SK-N-SH (cell line): ENCODE data around the gene TSPYL2. TPM values are rescaled to one million over a fixed set of nuclear protein-coding genes. Genes with fewer than 3 reads are reported as not detected.

Source experiments
- CTCF ChIA-PET: fragments of 300-600, 350-600 bp; formaldehyde crosslinking; extraction: SDS; loops from one replicate; lab custom pipeline; 2021; lab: Yijun Ruan, JAX
- POLR2A ChIA-PET: fragments of 350-600 bp; sonication (Branson Sonifier 250); formaldehyde crosslinking; extraction: SDS; loops from one replicate; lab custom pipeline; 2020; ENCODE audit warnings: antibody characterized with exemption, inconsistent platforms; lab: Yijun Ruan, JAX
- DNase-seq: peaks from one replicate; pipeline ENCODE4 v3.0.0; 2012
- H2AFZ ChIP-seq: fragments of 200-600 bp; sonication (generic); 2 replicates; pipeline ENCODE4 v1.8.1; 2016; ENCODE audit warnings: antibody characterized with exemption, mild to moderate bottlenecking, low read depth
- H3F3A ChIP-seq: fragments of 200-600 bp; sonication (generic); replicated peaks from 2 replicates; pipeline ENCODE3; 2016; ENCODE audit warnings: antibody characterized with exemption, mild to moderate bottlenecking; ENCODE audit not compliant: insufficient read depth
- H3K27ac ChIP-seq, 2 experiments: fragments of 200-500 bp in 1 of 2; fragments of 200-600 bp in 1 of 2; sonication (Bioruptor generic) in 1 of 2; sonication (generic), shearing (Covaris generic) in 1 of 2; 2 replicates each; pipeline versions ENCODE4 v1.5.1 to v1.6.1; 2014 to 2016; ENCODE audit warnings: low read depth in 2 of 2, inconsistent platforms in 1 of 2, low read length in 1 of 2, mild to moderate bottlenecking in 1 of 2, mixed read lengths in 1 of 2
- H3K27me3 ChIP-seq: fragments of 200-600 bp; sonication (generic), shearing (Covaris generic); 2 replicates; pipeline ENCODE4 v1.6.1; 2016; ENCODE audit warnings: mixed run types; ENCODE audit not compliant: insufficient read depth
- H3K36me3 ChIP-seq, 2 experiments: fragments of 200-500 bp in 1 of 2; fragments of 200-600 bp in 1 of 2; sonication (Bioruptor generic) in 1 of 2; sonication (generic) in 1 of 2; replicated peaks in 1 of 2; 2 replicates each; pipeline versions ENCODE3 to v1.5.1; 2014 to 2016; ENCODE audit warnings: low read length in 1 of 2, mild to moderate bottlenecking in 1 of 2; ENCODE audit not compliant: insufficient read depth in 2 of 2, control insufficient read depth in 1 of 2
- H3K4me1 ChIP-seq, 2 experiments: fragments of 200-500 bp in 1 of 2; fragments of 200-600 bp in 1 of 2; sonication (Bioruptor generic) in 1 of 2; sonication (generic), shearing (Covaris generic) in 1 of 2; 2 replicates each; pipeline versions ENCODE4 v1.5.1 to v1.6.1; 2014 to 2016; ENCODE audit warnings: low read depth in 1 of 2, low read length in 1 of 2, mixed run types in 1 of 2; ENCODE audit not compliant: insufficient read depth in 2 of 2, control insufficient read depth in 1 of 2
- H3K4me2 ChIP-seq: fragments of 200-600 bp; sonication (generic), shearing (Covaris generic); 2 replicates; pipeline ENCODE4 v1.6.1; 2017; ENCODE audit warnings: mixed run types
- H3K4me3 ChIP-seq, 2 experiments: fragments of 200-500 bp in 1 of 2; fragments of 200-600 bp in 1 of 2; sonication (Bioruptor generic) in 1 of 2; sonication (generic), shearing (Covaris generic) in 1 of 2; 2 replicates each; pipeline versions ENCODE4 v1.5.1 to v1.8.1; 2014 to 2016; ENCODE audit warnings: low read depth in 2 of 2, inconsistent platforms in 1 of 2, low read length in 1 of 2, mild to moderate bottlenecking in 1 of 2, mixed read lengths in 1 of 2, moderate library complexity in 1 of 2
- H3K79me2 ChIP-seq: fragments of 200-600 bp; sonication (generic); 2 replicates; pipeline ENCODE4 v1.8.1; 2017; ENCODE audit warnings: mild to moderate bottlenecking; ENCODE audit not compliant: insufficient read depth
- H3K9ac ChIP-seq: fragments of 200-600 bp; sonication (generic); 2 replicates; pipeline ENCODE4 v1.6.1; 2017; ENCODE audit warnings: mixed run types
- H3K9me2 ChIP-seq: fragments of 200-600 bp; sonication (generic); 2 replicates; pipeline ENCODE4 v1.6.1; 2017; ENCODE audit warnings: mixed run types
- H3K9me3 ChIP-seq: fragments of 200-600 bp; sonication (generic); 2 replicates; pipeline ENCODE4 v1.6.1; 2017; ENCODE audit warnings: mixed run types, mild to moderate bottlenecking, moderate library complexity
- H4K20me1 ChIP-seq: fragments of 200-600 bp; sonication (generic); 2 replicates; pipeline ENCODE4 v1.6.1; 2017; ENCODE audit warnings: mild to moderate bottlenecking, mixed run types; ENCODE audit not compliant: insufficient read depth
- CHD2 ChIP-seq: fragments of 150-350 bp; IDR thresholded peaks from 2 replicates; pipeline ENCODE4 v1.6.1; 2018; ENCODE audit warnings: low read length; ENCODE audit not compliant: partially characterized antibody
- EP300 ChIP-seq, 2 experiments: IDR thresholded peaks; 2 replicates each; pipeline versions ENCODE4 v1.4.0 to v1.6.1; 2012; ENCODE audit warnings: borderline replicate concordance in 1 of 2, low read depth in 1 of 2, low read length in 1 of 2
- EZH2phosphoT487 ChIP-seq: fragments of 200-600 bp; sonication (generic); IDR thresholded peaks from 2 replicates; pipeline ENCODE4 v1.6.1; 2017; ENCODE audit warnings: low read depth, mixed run types, mild to moderate bottlenecking, antibody characterized with exemption, moderate library complexity, borderline replicate concordance
- MEF2A ChIP-seq: IDR thresholded peaks from 2 replicates; pipeline ENCODE4 v1.4.0; 2012; ENCODE audit warnings: low read depth, borderline replicate concordance
- MXI1 ChIP-seq: IDR thresholded peaks from 2 replicates; pipeline ENCODE4 v1.6.1; 2012; ENCODE audit warnings: mild to moderate bottlenecking, low read depth, low read length, improper control_type of control experiment
- PBX3 ChIP-seq: IDR thresholded peaks from 2 replicates; pipeline ENCODE4; 2012
- POLR2AphosphoS5 ChIP-seq: IDR thresholded peaks from 2 replicates; pipeline ENCODE4 v1.6.1; 2012; ENCODE audit warnings: low read depth, low read length
- RFX5 ChIP-seq: IDR thresholded peaks from 2 replicates; pipeline ENCODE4 v1.6.1; 2012; ENCODE audit warnings: mild to moderate bottlenecking, improper control_type of control experiment, low read length
- RXRA ChIP-seq: IDR thresholded peaks from 2 replicates; pipeline ENCODE4 v1.4.0; 2012; ENCODE audit warnings: low read depth, mild to moderate bottlenecking, borderline replicate concordance
- TAF1 ChIP-seq: IDR thresholded peaks from 2 replicates; pipeline ENCODE4 v1.6.1; 2012; ENCODE audit warnings: low read depth, mild to moderate bottlenecking, low read length, moderate library complexity, borderline replicate concordance
- TCF12 ChIP-seq: IDR thresholded peaks from 2 replicates; pipeline ENCODE4 v1.4.0; 2012
- whole genome bisulfite sequencing: methylation state at CpG from one replicate; pipeline ENCODE4 v1.1.6; 2017; ENCODE audit warnings: low lambda C conversion rate; 5-methylcytosine and 5-hydroxymethylcytosine counted together
- polyA plus RNA-seq, 3 experiments: library from polyadenylated mRNA; depleted of rRNA; stranded (reverse); fragments of >200 nt; gene quantifications; 2 replicates each; pipeline ENCODE4 v1.2.3, GENCODE V29; 2012
- TF ChIP-seq, protein P1 (sequence below): IDR thresholded peaks from 2 replicates; pipeline ENCODE4 v1.4.0; 2012; ENCODE audit warnings: low read depth
- TF ChIP-seq, protein P2 (sequence below): fragments of 150-350 bp; IDR thresholded peaks from 2 replicates; pipeline ENCODE4 v1.6.1; 2016; ENCODE audit warnings: mild to moderate bottlenecking, low read depth, low read length

Gene TSPYL2
- 26.4 and 32.4 TPM in 2 replicates for polyA plus RNA-seq (2012; rRNA removed)
- polyA plus RNA-seq (2012; cell fraction: cytosol; rRNA removed), result 12.5 and 13.3 TPM in 2 replicates
- polyA plus RNA-seq (2012; cell fraction: nucleus; rRNA removed), result 119 and 178 TPM in 2 replicates

DNA sequence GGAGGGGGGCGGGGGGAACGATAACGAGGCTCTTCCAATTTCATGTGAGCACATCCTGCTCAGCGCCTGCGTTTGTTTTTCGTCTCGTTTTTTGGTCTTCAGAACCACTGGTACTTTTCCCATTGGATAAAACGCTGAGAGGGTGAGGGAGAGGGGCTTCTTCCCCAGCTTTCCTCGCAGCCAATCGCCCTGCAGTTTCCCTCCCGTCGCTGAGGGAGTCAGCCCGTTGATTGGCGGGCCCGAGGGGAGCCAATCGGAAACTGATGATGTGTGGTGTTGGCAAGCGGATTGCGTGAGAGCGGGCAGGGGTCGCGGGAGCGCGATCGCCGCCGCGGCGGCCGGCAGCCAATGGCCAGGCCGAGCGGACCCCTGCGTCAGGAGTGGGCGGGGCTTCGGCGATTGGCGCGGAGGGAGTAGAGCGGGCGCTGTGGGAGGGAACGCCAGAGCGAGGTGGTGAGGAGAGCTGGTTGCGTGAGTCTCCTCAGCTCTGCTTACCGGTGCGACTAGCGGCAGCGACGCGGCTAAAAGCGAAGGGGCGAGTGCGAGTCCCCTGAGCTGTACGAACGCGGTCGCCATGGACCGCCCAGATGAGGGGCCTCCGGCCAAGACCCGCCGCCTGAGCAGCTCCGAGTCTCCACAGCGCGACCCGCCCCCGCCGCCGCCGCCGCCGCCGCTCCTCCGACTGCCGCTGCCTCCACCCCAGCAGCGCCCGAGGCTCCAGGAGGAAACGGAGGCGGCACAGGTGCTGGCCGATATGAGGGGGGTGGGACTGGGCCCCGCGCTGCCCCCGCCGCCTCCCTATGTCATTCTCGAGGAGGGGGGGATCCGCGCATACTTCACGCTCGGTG is at the start of gene TSPYL2:
Gene TSPYL2, plus strand, starts transcription at position 443 of the 848 bp plus-strand sequence. Its CDS starts 132 bp downstream, at position 575.
- H3K9ac ChIP-seq, result peak within 1 kb of the TSS; percentile 78
- peaks cover 8% of the 10 kb centered on the region; the same call in 1 of the 2 replicates for H3K79me2 ChIP-seq
- peaks cover 4 to 10% of the 10 kb centered on the region in 2 experiments for H3K36me3 ChIP-seq
- ChIA-PET CTCF (interaction anchor here (0.6 to 1.4 kb wide), 2 partner anchors 10 to 32 kb away, joined by 3 read pairs; no protein-coding TSS in a partner anchor), POLR2A (interaction anchor here (0.5 to 2.3 kb wide), 7 partner anchors 9 to 143 kb away, joined by 3 to 14 read pairs (median 5); partner anchors contain the start of genes GPR173, KANTR and KDM5C)
- TF ChIP-seq CHD2 (peak; percentile 37), MXI1 (peak; percentile 56; the same call in 1 of the 2 replicates), TCF12 (no peak), PBX3 (peak; percentile 71), MEF2A (no peak), POLR2AphosphoS5 (peak; percentile 96), TAF1 (peak; percentile 82; the same call in 1 of the 2 replicates), RFX5 (peak; percentile 99), EP300 (IDR thresholded peaks at IDR 0.05; ENCODE audit: borderline replicate concordance in 1 of 2, low read depth in 1 of 2, low read length in 1 of 2) (peak in 1 of 2 experiments; percentile 57; a peak in 1 of 4 replicates), RXRA (no peak), EZH2phosphoT487 (no peak)
- TF ChIP-seq, protein P1, sequence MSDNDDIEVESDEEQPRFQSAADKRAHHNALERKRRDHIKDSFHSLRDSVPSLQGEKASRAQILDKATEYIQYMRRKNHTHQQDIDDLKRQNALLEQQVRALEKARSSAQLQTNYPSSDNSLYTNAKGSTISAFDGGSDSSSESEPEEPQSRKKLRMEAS, result 0 out of 2 replicates have a peak, but pooled peaks have one; percentile 28
- TF ChIP-seq, protein P2, sequence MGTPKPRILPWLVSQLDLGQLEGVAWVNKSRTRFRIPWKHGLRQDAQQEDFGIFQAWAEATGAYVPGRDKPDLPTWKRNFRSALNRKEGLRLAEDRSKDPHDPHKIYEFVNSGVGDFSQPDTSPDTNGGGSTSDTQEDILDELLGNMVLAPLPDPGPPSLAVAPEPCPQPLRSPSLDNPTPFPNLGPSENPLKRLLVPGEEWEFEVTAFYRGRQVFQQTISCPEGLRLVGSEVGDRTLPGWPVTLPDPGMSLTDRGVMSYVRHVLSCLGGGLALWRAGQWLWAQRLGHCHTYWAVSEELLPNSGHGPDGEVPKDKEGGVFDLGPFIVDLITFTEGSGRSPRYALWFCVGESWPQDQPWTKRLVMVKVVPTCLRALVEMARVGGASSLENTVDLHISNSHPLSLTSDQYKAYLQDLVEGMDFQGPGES, result peak; percentile 28; the same call in 1 of the 2 replicates
- H3K4me1 ChIP-seq, result peaks cover 4 to 13% of the 10 kb centered on the region in 2 experiments; a peak in 2 of 4 replicates
- peak; percentile 92 for DNase-seq
- peaks cover 8% of the 10 kb centered on the region for H3F3A ChIP-seq
- H4K20me1 ChIP-seq, result peaks cover 9% of the 10 kb centered on the region
- WGBS, result 31% methylated on average over 56 of the region's 86 CpGs
- H3K27me3 ChIP-seq, result no peaks in the 10 kb centered on the region; the same call in 1 of the 2 replicates
- peak within 1 kb of the TSS; percentile 81 for H3K4me2 ChIP-seq
- H2AFZ ChIP-seq, result no peak within 1 kb of the TSS
- no peaks in the 10 kb centered on the region for H3K9me2 ChIP-seq
- H3K9me3 ChIP-seq, result no peaks in the 10 kb centered on the region
- peak within 1 kb of the TSS; percentile 60 to 71 for H3K4me3 ChIP-seq
- H3K27ac ChIP-seq, result peak within 1 kb of the TSS; percentile 72 to 78; a peak in 3 of 4 replicates
